PFSK-1 (cell line): ENCODE results near the gene AXIN2.

Experiments
- POLR2AphosphoS5 ChIP-seq: IDR thresholded peaks from 2 replicates; pipeline ENCODE4 v1.6.1; 2012; ENCODE audit warnings: low read depth, mild to moderate bottlenecking, control low read depth, low read length, moderate library complexity
- SIN3A ChIP-seq: IDR thresholded peaks from 2 replicates; pipeline ENCODE4 v1.6.1; 2012; ENCODE audit warnings: mild to moderate bottlenecking, low read length, moderate library complexity, borderline replicate concordance; ENCODE audit not compliant: insufficient read depth
- TF ChIP-seq, protein P1 (sequence below), 2 experiments: IDR thresholded peaks; 2 replicates each; pipeline versions ENCODE4 v1.6.1 to v1.8.0; 2011 to 2012; ENCODE audit warnings: low read depth in 2 of 2, low read length in 2 of 2, control low read depth in 1 of 2, inconsistent platforms in 1 of 2, mild to moderate bottlenecking in 1 of 2, moderate library complexity in 1 of 2; ENCODE audit not compliant: insufficient read depth in 1 of 2

GRCh38 chr17:65601145-65601544 lies 39.7 kb upstream of the AXIN2 start:
- no peak for TF ChIP-seq POLR2AphosphoS5
- TF ChIP-seq, protein P1, sequence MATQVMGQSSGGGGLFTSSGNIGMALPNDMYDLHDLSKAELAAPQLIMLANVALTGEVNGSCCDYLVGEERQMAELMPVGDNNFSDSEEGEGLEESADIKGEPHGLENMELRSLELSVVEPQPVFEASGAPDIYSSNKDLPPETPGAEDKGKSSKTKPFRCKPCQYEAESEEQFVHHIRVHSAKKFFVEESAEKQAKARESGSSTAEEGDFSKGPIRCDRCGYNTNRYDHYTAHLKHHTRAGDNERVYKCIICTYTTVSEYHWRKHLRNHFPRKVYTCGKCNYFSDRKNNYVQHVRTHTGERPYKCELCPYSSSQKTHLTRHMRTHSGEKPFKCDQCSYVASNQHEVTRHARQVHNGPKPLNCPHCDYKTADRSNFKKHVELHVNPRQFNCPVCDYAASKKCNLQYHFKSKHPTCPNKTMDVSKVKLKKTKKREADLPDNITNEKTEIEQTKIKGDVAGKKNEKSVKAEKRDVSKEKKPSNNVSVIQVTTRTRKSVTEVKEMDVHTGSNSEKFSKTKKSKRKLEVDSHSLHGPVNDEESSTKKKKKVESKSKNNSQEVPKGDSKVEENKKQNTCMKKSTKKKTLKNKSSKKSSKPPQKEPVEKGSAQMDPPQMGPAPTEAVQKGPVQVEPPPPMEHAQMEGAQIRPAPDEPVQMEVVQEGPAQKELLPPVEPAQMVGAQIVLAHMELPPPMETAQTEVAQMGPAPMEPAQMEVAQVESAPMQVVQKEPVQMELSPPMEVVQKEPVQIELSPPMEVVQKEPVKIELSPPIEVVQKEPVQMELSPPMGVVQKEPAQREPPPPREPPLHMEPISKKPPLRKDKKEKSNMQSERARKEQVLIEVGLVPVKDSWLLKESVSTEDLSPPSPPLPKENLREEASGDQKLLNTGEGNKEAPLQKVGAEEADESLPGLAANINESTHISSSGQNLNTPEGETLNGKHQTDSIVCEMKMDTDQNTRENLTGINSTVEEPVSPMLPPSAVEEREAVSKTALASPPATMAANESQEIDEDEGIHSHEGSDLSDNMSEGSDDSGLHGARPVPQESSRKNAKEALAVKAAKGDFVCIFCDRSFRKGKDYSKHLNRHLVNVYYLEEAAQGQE (IDR thresholded peaks at IDR 0.05; ENCODE audit: insufficient read depth in 1 of 2, low read depth in 2 of 2, low read length in 2 of 2), result no peak
- no peak for TF ChIP-seq SIN3A
